Measurements from ENCODE around the gene INPP4B.

GRCh38 chr4:142354041-142354440 is 492.1 kb downstream of the INPP4B start:
- TF ChIP-seq POLR2A (IDR thresholded peaks at IDR 0.05; ENCODE audit: low read depth, low read length), result no peak
- TF ChIP-seq CTCF (conservative IDR thresholded peaks at IDR 0.05; ENCODE audit: low read depth, low read length), result no peak
